Bronchial epithelial cell (primary cell): ENCODE data around the gene SERPINA5. TPM values are rescaled to one million over a fixed set of nuclear protein-coding genes. Genes with fewer than 3 reads are reported as not detected.

Source experiments
- DNase-seq: peaks from one replicate; pipeline ENCODE4 v3.0.0-alpha.2; 2010; ENCODE audit warnings: low read depth
- FAIRE-seq: peaks from 2 replicates; lab custom pipeline; 2011; peaks lifted over from hg19 to GRCh38; lab: Jason Lieb, UNC
- H3K27me3 ChIP-seq: 2 replicates; pipeline ENCODE4 v1.5.1; 2011; ENCODE audit warnings: low read length; ENCODE audit not compliant: control insufficient read depth, insufficient read depth
- H3K36me3 ChIP-seq: 2 replicates; pipeline ENCODE4 v1.5.1; 2011; ENCODE audit warnings: low read length; ENCODE audit not compliant: control insufficient read depth, insufficient read depth
- H3K4me3 ChIP-seq: 2 replicates; pipeline ENCODE4 v1.5.1; 2011; ENCODE audit warnings: mild to moderate bottlenecking, low read depth, low read length, control low read depth
- CTCF ChIP-seq: IDR thresholded peaks from 2 replicates; pipeline ENCODE4 v1.5.1; 2011; ENCODE audit warnings: mild to moderate bottlenecking, moderate library complexity, low read length, control low read depth, inconsistent platforms; ENCODE audit not compliant: insufficient read depth, severe bottlenecking
- total RNA-seq: library from RNA; depleted of rRNA; stranded (reverse); fragments of >200 nt; gene quantifications from 2 replicates; pipeline ENCODE4 v1.2.1, GENCODE V29; 2014

The SERPINA5 gene
- total RNA-seq, 1 donor from 2014 or later: not detected

- no peak for FAIRE-seq
- Histone ChIP-seq H3K36me3 (no peaks in the 10 kb centered on the region), H3K4me3 (no peak overlapping the region), H3K27me3 (no peaks in the 10 kb centered on the region)
- TF ChIP-seq CTCF: no peak
- DNase-seq: no peak
Measured at GRCh38 chr14:94615823-94616570, 34.8 kb downstream of the SERPINA5 start.

- no peak for DNase-seq
- TF ChIP-seq CTCF: no peak
- Histone ChIP-seq H3K27me3 (no peaks in the 10 kb centered on the region), H3K36me3 (no peaks in the 10 kb centered on the region), H3K4me3 (no peak overlapping the region)
- FAIRE-seq: no peak
Measured at GRCh38 chr14:94617366-94617941, 36.2 kb downstream of the SERPINA5 start.

- FAIRE-seq (no peak), DNase-seq (no peak)
- TF ChIP-seq CTCF: no peak
- Histone ChIP-seq H3K27me3 (no peaks in the 10 kb centered on the region), H3K4me3 (no peak overlapping the region), H3K36me3 (no peaks in the 10 kb centered on the region)
Measured at GRCh38 chr14:94617988-94618822, 37.0 kb downstream of the SERPINA5 start.

GRCh38 chr14:94619297-94619696 lies 38.1 kb downstream of the SERPINA5 start:
- H3K27me3 ChIP-seq: no peaks in the 10 kb centered on the region
- no peak for TF ChIP-seq CTCF
- DNase-seq (no peak), FAIRE-seq (no peak)
- H3K4me3 ChIP-seq: no peak overlapping the region
- H3K36me3 ChIP-seq: no peaks in the 10 kb centered on the region

- no peak overlapping the region for H3K4me3 ChIP-seq
- H3K27me3 ChIP-seq: no peaks in the 10 kb centered on the region
- no peak for FAIRE-seq
- DNase-seq: no peak
- no peaks in the 10 kb centered on the region for H3K36me3 ChIP-seq
- TF ChIP-seq CTCF: no peak
Measured at GRCh38 chr14:94620597-94620996, 39.4 kb downstream of the SERPINA5 start.
